Heart left ventricle (tissue), 16 donors: ENCODE data around the gene RBBP6. TPM values are rescaled to one million over a fixed set of nuclear protein-coding genes. Genes with fewer than 3 reads are reported as not detected.

ENCODE experiments used
- ATAC-seq, 4 donors: fragments of 200-7000 bp; cut with Tn5 transposase; one replicate each; pipeline ENCODE4 v1.9.1; 2020 to 2022; ENCODE audit warnings: moderate library complexity in 4 of 4, mild to moderate bottlenecking in 3 of 4, moderate number of reproducible peaks in 1 of 4
- DNase-seq, 5 donors: peaks; one replicate each; pipeline ENCODE4 v3.0.0-alpha.2; 2020
- H3K27ac ChIP-seq, 12 donors: fragments of 200-600 bp; sonication (generic) in 4 of 12; one replicate each; pipeline versions ENCODE4 v1.5.0 to v1.8.0; 2016 to 2022; ENCODE audit warnings: mild to moderate bottlenecking in 2 of 12
- H3K27me3 ChIP-seq, 9 donors: fragments of 200-600 bp; sonication (generic) in 2 of 9; one replicate each; pipeline versions ENCODE4 v1.5.1 to v1.8.0; 2016 to 2022; ENCODE audit warnings: mild to moderate bottlenecking in 3 of 9
- H3K36me3 ChIP-seq, 9 donors: fragments of 200-600 bp; sonication (generic) in 2 of 9; one replicate each; pipeline versions ENCODE4 v1.5.0 to v1.8.0; 2018 to 2022; ENCODE audit warnings: mild to moderate bottlenecking in 2 of 9
- H3K4me1 ChIP-seq, 12 donors: fragments of 200-600 bp; sonication (generic) in 4 of 12; one replicate each; pipeline versions ENCODE4 v1.5.0 to v1.8.0; 2016 to 2022; ENCODE audit warnings: mild to moderate bottlenecking in 3 of 12
- H3K4me3 ChIP-seq, 12 donors: fragments of 200-600 bp; sonication (generic) in 4 of 12; one replicate each; pipeline versions ENCODE4 v1.5.0 to v1.8.0; 2017 to 2022; ENCODE audit warnings: mild to moderate bottlenecking in 9 of 12, moderate library complexity in 4 of 12
- H3K9me3 ChIP-seq, 12 donors: fragments of 200-600 bp; sonication (generic) in 4 of 12; one replicate each; pipeline versions ENCODE4 v1.5.0 to v1.8.0; 2016 to 2022; ENCODE audit warnings: mild to moderate bottlenecking in 1 of 12
- POLR2A ChIP-seq, 2 donors: fragments of 450-650 bp; IDR thresholded peaks; one replicate each; pipeline ENCODE4 v1.6.1; 2017; ENCODE audit warnings: antibody characterized with exemption in 2 of 2, mild to moderate bottlenecking in 2 of 2, moderate library complexity in 2 of 2
- WGBS, 4 donors: extraction: QIAGEN DNeasy Blood & Tissue Kit in 2 of 4; methylation state at CpG; one replicate each; pipeline versions ENCODE4 v1.1.5 to v1.1.7; 2013 to 2018; 5-methylcytosine and 5-hydroxymethylcytosine counted together
- intact Hi-C, 10 donors: fragments of 100-400 bp; cut with DNase I; formaldehyde crosslinking; loops; one replicate each; pipeline versions ENCODE4 v1.11.1 to v1.14.2; 2022
- polyA plus RNA-seq, 2 donors: library from polyadenylated mRNA; stranded (reverse); fragments of 200-250 nt; gene quantifications; one replicate each; pipeline ENCODE4 v1.2.3, GENCODE V29; 2013
- total RNA-seq, 9 donors: library from RNA; depleted of rRNA in 2 of 9; stranded (reverse); fragments of >200 nt in 2 of 9; fragmentation: NEBNext Ultra II Directional in 3 of 9; extraction: Animal tissue kit (Norgen Biotek cat#: 25700) in 3 of 9; gene quantifications; one replicate each; pipeline versions ENCODE4 v1.1.0 to v1.2.4, GENCODE V29; 2016 to 2023
- TF ChIP-seq, protein P1 (sequence below), 12 donors: fragments of 200-600 bp; sonication (generic) in 4 of 12; IDR thresholded peaks; one replicate each; pipeline versions ENCODE4 v1.5.0 to v1.8.0; 2018 to 2022; ENCODE audit warnings: antibody characterized with exemption in 12 of 12, mild to moderate bottlenecking in 5 of 12
- donor health status: ischemic (EF 13 %, LVEDD 7.1; RV severe dilation, severe dysfunction).
- donor health status: healthy with polysubstance abuse.
- donor health status: DM: no; HTN: yes; CAD: no.
- donor health status: DM: no; HTN: no; CAD: no.
- donor health status: ischemic (EF 25% LVEDD 6.9; RV normal size, moderate dysfunction).
- donor health status: ischemic (EF 25% LVEDD 5.7; RV mildly dilated, moderate dysfunction).
- donor health status: healthy.
- donor health status: DM: yes; HTN: yes; CAD: no.
- donor health status: ischemic (EF 35%, LVEDD 5.7; RV mildly dilated, moderate dysfunction).
- donor health status: nonischemic (EF 11% LVEDD 7.7; RV severe dilation, severe dysfunction).
- donor health status: DM: yes; HTN: yes; CAD: no.
- donor health status: PGD.
- donor health status: ischemic (EF 29% LVEDD 5.4; RV normal size, mild dysfunction).
- donor health status: nonischemic (EF 23%, LVEDD 6.1; RV moderate dilation, normal function).

The RBBP6 gene
- total and polyA plus RNA-seq, 11 donors: 22.2 to 44.5 (median 32.2) TPM

- TF ChIP-seq, protein P1, sequence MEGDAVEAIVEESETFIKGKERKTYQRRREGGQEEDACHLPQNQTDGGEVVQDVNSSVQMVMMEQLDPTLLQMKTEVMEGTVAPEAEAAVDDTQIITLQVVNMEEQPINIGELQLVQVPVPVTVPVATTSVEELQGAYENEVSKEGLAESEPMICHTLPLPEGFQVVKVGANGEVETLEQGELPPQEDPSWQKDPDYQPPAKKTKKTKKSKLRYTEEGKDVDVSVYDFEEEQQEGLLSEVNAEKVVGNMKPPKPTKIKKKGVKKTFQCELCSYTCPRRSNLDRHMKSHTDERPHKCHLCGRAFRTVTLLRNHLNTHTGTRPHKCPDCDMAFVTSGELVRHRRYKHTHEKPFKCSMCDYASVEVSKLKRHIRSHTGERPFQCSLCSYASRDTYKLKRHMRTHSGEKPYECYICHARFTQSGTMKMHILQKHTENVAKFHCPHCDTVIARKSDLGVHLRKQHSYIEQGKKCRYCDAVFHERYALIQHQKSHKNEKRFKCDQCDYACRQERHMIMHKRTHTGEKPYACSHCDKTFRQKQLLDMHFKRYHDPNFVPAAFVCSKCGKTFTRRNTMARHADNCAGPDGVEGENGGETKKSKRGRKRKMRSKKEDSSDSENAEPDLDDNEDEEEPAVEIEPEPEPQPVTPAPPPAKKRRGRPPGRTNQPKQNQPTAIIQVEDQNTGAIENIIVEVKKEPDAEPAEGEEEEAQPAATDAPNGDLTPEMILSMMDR (IDR thresholded peaks at IDR 0.05): no peak
- no peak for TF ChIP-seq POLR2A (IDR thresholded peaks at IDR 0.05)
- Histone ChIP-seq H3K4me3 (peak overlapping the region; percentile 76 to 99 (median 94)), H3K4me1 (peaks cover 3 to 42% (median 35%) of the 10 kb centered on the region in 12 donors), H3K27ac (peak overlapping the region; percentile 98 to 100 (median 100)), H3K9me3 (no peaks in the 10 kb centered on the region), H3K36me3 (peaks cover 0 to 3% (median 0%) of the 10 kb centered on the region in 9 donors), H3K27me3 (no peaks in the 10 kb centered on the region)
- DNase-seq: peak; percentile 67 to 87 (median 72)
- WGBS, 4 donors: 0 to 1% (median 1%) methylated on average over 42 to 64 of the region's 64 CpGs
- peak; percentile 15 to 69 (median 52) for ATAC-seq
- intact Hi-C loops: loop anchor here in 2 of 10 donors (5.0 to 10.0 kb wide), 4 partner anchors 185 to 715 kb away; partner anchors contain the start of genes TNRC6A (in 2 of the 2) and ZKSCAN2 (in 1 of the 2)
Measured at GRCh38 chr16:24539850-24540601, 660 bp downstream of the RBBP6 start.

GRCh38 chr16:24540602-24541210 is 1.3 kb downstream of the RBBP6 start:
- 0 to 1% (median 1%) methylated on average over 10 to 12 of the region's 12 CpGs for WGBS, 4 donors
- Histone ChIP-seq H3K4me1 (peaks cover 3 to 49% (median 41%) of the 10 kb centered on the region in 12 donors), H3K9me3 (no peaks in the 10 kb centered on the region), H3K4me3 (peak overlapping the region; percentile 76 to 99 (median 94)), H3K36me3 (peaks cover 0 to 3% (median under 1%) of the 10 kb centered on the region in 9 donors), H3K27me3 (no peaks in the 10 kb centered on the region), H3K27ac (peak overlapping the region; percentile 98 to 100 (median 100))
- DNase-seq: no peak
- TF ChIP-seq POLR2A (IDR thresholded peaks at IDR 0.05): no peak
- ATAC-seq: peak in 2 of 4 donors; percentile 10 to 17
- intact Hi-C loops: loop anchor here in 2 of 10 donors (5.0 to 10.0 kb wide), 3 partner anchors 184 to 714 kb away; partner anchors contain the start of genes TNRC6A (in 2 of the 2) and ZKSCAN2 (in 1 of the 2)

DNA sequence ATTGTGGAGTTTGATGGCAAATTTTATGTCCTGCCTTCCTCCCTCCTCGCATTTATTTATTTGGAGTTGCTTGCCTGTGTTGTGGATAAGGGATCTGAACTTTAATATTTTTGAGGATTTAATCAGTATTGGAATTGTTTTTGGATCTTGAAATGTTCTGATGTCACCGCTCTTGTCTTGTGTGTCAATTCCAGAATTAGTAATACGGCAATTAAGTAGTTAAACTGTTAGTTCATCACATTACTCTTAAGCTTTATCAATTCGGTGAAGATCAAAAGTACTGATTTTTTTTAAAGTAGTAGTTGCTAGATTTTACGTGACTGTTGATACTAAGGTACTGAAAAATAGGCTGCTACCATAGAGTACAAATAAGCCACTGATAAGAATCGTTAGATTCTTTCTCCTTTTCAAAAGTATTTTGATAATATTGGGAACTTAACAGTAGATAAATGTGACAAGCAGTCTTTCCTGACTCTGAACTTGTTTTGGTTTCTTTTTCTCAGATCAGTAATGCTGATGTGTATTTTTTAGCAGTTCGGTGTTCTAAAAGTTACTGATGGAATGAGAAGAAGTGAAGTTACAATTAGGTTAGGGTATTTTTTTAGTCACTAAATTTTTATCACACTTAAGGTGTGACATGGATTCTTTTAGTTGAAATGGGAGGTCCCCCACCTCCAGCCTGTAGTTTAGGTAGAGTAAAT is 2.0 kb downstream of the RBBP6 start:
- WGBS, 4 donors: 1 to 2% (median 1%) methylated on average over 7 of the region's 7 CpGs
- DNase-seq (no peak), ATAC-seq (no peak)
- intact Hi-C loops: loop anchor here in 2 of 10 donors (5.0 to 10.0 kb wide), 3 partner anchors 183 to 713 kb away; partner anchors contain the start of genes TNRC6A (in 2 of the 2) and ZKSCAN2 (in 1 of the 2)
- Histone ChIP-seq H3K4me3 (peak overlapping the region; percentile 76 to 99 (median 94)), H3K36me3 (peaks cover 0 to 9% (median 7%) of the 10 kb centered on the region in 9 donors), H3K9me3 (no peaks in the 10 kb centered on the region), H3K27ac (peak overlapping the region in 10 of 12 donors; percentile 98 to 100 (median 100)), H3K27me3 (no peaks in the 10 kb centered on the region), H3K4me1 (peaks cover 3 to 56% (median 45%) of the 10 kb centered on the region in 12 donors)
- TF ChIP-seq, protein P1 (IDR thresholded peaks at IDR 0.05): no peak

DNA sequence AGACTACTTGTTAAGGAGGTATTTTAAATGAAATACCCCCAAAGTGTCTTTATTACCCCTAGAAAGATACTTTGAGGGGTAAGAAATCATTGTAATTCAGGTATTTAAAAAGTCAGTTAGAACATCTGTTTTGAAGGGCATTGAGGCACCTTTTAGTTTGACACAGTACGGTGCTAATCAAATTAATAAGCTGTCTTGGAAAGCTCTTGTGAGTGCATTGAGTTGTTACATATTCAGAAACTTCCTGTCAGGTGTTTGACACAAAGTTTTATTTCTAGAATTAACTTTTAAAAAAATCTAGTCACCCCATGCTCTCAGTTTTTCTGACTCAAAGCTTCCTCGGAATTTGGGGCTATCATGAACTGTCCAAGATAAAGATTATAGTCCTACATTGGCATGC is 4.6 kb downstream of the RBBP6 start:
- intact Hi-C loops: loop anchor here in 2 of 10 donors (5.0 to 10.0 kb wide), 3 partner anchors 181 to 711 kb away; partner anchors contain the start of genes TNRC6A (in 2 of the 2) and ZKSCAN2 (in 1 of the 2)
- no peak for TF ChIP-seq POLR2A (IDR thresholded peaks at IDR 0.05)
- TF ChIP-seq, protein P1 (IDR thresholded peaks at IDR 0.05): no peak
- H3K27me3 ChIP-seq: no peaks in the 10 kb centered on the region
- H3K4me1 ChIP-seq: peaks cover 3 to 55% (median 43%) of the 10 kb centered on the region in 12 donors
- peak overlapping the region in 7 of 12 donors; percentile 8 to 69 (median 39) for H3K27ac ChIP-seq
- DNase-seq: no peak
- no peak for ATAC-seq
- 6 to 10% (median 8%) methylated on average over 2 of the region's 2 CpGs for WGBS, 4 donors
- H3K36me3 ChIP-seq: peaks cover 3 to 35% (median 32%) of the 10 kb centered on the region in 9 donors
- H3K9me3 ChIP-seq: no peaks in the 10 kb centered on the region
- H3K4me3 ChIP-seq: peak overlapping the region in 6 of 12 donors; percentile 0 to 99 (median 94)
